KBM-7 (cell line): Measurements from ENCODE around the gene ARHGAP28.

ENCODE experiments used
- DNase-seq: peaks from one replicate; pipeline ENCODE4 v3.0.0-alpha.2; 2015
- in situ Hi-C: fragments of 300-500 bp; cut with MboI; formaldehyde crosslinking; loops from 2 replicates; pipeline ENCODE4 v1.14.3; 2020; ENCODE audit warnings: low sequenced_read_pairs, low pct_unique_long_range_greater_than_20kb, mixed read lengths

ARHGAP28 gene

GRCh38 chr18:6941996-6942395 is 212.5 kb downstream of the ARHGAP28 start:
- DNase-seq = no peak
- in situ Hi-C loops = no loop called here

- in situ Hi-C loops = no loop called here
- no peak for DNase-seq
Measured at GRCh38 chr18:6942742-6943141, 213.2 kb downstream of the ARHGAP28 start.

DNA sequence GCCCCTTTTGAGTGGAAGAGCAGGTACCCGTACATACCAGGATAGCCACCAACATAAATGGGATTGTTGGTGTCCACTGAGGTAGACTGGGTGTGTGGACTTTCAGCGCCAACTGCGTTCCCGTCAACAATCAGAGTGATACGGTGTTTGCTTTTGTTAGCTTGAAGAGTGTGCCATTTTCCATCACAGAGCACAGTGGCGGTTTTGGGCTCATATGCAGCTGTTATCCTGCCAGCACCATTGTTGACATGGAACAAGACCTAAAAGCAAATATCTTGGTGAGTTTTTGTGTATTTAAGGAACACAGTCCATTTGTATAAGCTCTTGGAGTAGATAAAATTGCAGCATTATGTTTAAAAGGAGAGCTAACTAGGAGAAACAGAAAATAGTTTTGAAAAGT is 213.6 kb downstream of the ARHGAP28 start:
- no peak for DNase-seq
- in situ Hi-C loops = no loop called here

GRCh38 chr18:6947338-6948030 is 218.0 kb downstream of the ARHGAP28 start:
- no peak for DNase-seq
- in situ Hi-C loops = no loop called here

DNA sequence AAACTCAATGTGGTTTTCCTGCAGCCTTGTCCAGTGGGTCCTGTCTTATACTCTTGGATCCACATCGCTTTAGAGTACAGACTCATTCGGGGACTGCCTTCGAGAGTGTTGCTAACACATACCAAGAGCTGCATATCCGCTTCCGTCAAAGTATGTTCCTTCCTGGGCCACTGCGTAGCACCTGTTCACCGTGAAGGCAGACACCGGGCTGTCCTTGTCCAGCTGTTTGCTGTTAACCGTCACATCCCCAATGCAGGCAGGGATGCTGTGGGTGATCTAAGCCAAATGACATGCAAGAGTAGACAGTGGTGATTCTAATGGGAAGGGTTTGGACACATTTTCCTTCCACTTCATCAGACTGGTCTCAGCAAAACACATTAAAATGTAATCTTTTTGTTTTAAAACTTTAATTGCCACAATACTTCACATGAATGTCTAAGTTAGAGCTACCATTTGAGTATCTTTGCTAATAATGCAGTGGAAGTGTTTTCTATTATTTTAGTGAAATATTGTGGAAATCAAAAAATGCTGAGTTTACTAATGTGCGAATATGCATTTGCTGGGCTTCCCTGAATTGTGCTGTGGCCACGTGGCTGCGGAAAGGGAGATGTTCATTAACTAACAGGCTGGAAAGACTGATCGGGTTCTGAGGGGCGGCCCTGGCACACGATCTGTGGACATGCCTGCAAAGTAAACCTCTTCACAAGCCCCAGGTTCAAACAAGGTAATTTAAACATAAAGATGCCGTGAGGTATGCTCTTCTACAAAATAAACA is 219.0 kb downstream of the ARHGAP28 start:
- DNase-seq = no peak
- in situ Hi-C loops = no loop called here

GRCh38 chr18:6949800-6950586 is 220.5 kb downstream of the ARHGAP28 start:
- in situ Hi-C loops = no loop called here
- DNase-seq = no peak

DNA sequence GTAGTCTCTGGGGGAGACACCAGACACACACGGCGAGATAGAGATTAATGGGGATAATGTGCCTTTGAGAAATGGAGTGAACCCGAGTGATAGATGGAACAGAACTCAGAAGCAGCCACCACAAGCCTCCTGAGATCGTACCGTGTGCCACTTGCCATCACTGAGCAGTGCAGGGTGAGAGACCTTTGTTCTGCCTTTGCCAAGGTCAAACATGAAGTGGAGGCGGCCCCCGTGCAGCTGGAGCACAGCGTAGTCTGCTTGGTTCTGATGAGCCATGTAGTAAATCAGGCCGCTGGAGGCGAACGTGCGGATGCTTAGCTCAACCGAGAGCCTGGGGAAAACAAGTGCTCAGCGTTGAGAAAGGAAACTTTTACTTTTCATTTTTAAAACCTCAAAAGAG is 221.1 kb downstream of the ARHGAP28 start:
- no peak for DNase-seq
- in situ Hi-C loops = no loop called here

GRCh38 chr18:6951336-6952090 is 222.0 kb downstream of the ARHGAP28 start:
- in situ Hi-C loops = no loop called here
- no peak for DNase-seq

GRCh38 chr18:6954501-6954900 is 225.0 kb downstream of the ARHGAP28 start:
- in situ Hi-C loops = no loop called here
- DNase-seq = no peak

GRCh38 chr18:6955304-6955703 is 225.8 kb downstream of the ARHGAP28 start:
- DNase-seq = no peak
- in situ Hi-C loops = no loop called here

GRCh38 chr18:6956495-6956894 is 227.0 kb downstream of the ARHGAP28 start:
- DNase-seq = no peak
- in situ Hi-C loops = no loop called here

GRCh38 chr18:6956999-6957398 is 227.5 kb downstream of the ARHGAP28 start:
- in situ Hi-C loops = no loop called here
- no peak for DNase-seq

GRCh38 chr18:6959110-6959509 is 229.6 kb downstream of the ARHGAP28 start:
- in situ Hi-C loops = no loop called here
- no peak for DNase-seq

DNA sequence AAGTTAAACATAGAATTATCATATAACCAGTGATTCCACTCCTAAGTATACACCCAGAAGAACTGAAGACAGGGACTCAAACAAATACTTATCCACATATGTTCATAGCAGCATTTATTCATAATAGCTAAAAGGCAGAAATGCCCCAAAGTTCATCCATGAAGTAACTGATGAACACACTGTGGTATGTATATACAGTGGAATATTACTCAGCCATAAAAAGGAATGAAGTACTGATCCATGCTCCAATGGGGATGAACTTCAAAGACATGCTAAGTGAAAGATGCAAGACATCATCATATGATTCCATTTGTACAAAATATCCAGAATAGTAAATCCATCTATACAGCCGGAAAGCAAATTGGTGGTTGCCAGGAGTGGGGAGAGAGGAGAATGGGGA is 230.6 kb downstream of the ARHGAP28 start:
- no peak for DNase-seq
- in situ Hi-C loops = no loop called here

DNA sequence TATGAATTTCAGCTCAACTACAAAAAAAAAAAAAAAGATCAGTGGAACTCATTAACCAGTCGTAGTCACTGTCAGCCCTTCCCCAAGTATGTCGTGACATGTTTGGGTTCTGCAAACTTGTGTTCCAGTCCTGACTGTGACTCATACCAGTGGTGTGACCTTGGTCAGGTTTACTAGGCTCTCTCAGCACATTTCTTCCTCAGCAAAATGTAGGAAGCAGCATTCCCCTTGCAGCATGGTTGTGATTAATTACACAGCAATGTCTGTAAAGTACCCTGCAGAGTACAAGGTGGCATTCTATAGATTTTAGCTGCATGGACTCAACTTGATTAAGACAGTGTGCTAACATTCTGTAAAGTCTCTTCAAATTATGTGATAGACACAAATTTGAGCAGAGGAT is 231.1 kb downstream of the ARHGAP28 start:
- DNase-seq = no peak

DNA sequence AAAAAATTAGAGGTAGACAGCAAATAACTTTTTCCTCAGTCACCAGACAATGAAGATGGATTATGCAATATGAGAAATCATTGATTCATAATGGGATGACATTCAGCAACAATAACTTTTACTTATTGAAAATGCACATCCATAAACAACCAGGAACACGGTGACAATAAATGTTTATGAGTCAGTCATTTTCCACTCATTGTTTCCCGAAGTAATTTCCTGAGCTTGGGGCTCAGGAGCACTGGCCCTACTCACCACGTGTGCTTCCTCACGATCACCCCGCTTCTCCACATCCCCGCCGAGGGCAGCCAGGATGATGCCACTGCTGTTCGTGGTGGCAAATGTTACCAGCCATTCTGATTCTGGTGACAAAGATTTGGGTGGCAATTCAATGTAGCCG is 231.8 kb downstream of the ARHGAP28 start:
- in situ Hi-C loops = no loop called here
- no peak for DNase-seq

More for the DNA sequence above, 231.1 kb downstream of the ARHGAP28 start:
- in situ Hi-C loops = no loop called here

DNA sequence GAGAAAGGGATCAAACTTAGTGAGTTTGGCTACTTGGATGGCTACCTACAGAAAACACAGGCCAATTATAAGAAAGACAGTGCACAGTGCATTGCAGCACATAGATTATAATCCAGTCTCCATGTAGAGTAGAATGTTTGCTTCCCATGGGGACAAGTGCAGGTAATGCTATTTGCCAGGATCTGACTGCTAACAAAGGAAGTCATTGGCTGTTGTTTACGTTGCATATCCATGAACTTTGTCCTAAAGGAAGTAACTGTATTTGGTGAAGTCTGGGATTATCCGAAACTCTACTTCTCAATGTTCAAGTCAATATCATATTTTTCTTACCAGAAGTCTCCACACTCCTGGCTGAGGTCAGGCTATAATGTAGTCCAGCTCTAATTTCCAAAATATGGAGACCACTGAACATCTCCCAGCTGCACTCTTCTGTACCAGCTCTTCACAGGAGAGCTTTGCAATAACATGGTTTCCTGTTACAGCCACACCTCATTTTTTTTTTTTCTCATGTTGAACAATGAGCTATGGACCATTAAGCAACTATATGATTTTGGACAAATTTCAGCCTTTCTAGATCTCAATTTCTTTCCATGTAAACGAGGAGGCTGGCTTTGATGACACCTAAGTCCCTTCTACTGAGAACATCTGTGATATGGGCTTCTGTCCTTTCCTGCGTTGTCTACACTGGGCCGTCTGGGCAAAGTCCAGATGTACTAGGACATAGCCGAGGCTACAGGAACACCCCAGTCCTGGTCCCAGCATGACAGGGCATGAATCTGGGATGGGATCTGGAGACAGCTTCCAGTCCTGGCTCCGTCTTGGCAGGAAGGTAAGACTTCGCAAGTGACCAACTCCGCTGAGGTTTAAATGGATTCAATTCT is 233.3 kb downstream of the ARHGAP28 start:
- in situ Hi-C loops = no loop called here
- DNase-seq = no peak

DNA sequence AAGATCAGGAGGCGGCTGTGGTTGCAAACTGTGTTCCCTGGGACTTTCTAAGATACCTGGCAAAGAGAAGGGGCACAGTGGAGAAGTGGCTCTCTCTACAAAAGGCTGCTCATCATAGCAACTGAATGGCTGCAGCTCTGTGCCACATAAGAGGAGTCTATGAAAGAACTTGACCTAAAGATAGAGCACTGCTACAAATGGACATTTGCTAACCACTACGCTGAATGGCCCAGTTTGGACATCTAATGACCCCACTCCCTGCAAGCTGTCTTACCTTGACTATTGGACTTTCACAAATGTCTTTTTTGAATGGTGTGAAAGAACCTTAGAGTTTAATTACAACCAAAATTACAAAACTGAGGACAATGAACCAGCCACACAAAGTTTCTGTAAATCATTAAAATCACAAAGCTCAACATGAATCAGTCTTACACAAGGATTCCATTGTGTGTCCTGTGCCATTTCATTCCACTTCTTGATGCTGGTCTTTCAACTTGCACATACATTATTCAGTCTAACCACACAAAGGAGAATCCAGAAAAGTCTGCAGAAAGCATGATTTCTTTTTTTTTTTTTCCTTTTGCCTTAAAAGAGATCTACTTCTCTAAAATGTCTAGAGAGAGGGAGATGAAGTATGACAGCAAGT is 234.1 kb downstream of the ARHGAP28 start:
- no peak for DNase-seq
- in situ Hi-C loops = no loop called here
